Neural cell (in vitro differentiated cells): ENCODE data around the gene NPLOC4. TPM values are rescaled to one million over a fixed set of nuclear protein-coding genes. Genes with fewer than 3 reads are reported as not detected.

ENCODE experiments used
- H2AFZ ChIP-seq: fragments of 200-600, 300-800 bp; sonication (generic), shearing (Covaris generic); 2 replicates; pipeline ENCODE4 v1.6.0; 2014; ENCODE audit warnings: low read depth, mild to moderate bottlenecking, antibody characterized with exemption, low read length, moderate library complexity
- H3F3A ChIP-seq: fragments of 200-600 bp; shearing (Covaris generic); 2 replicates; pipeline ENCODE4 v1.6.1; 2016; ENCODE audit warnings: mild to moderate bottlenecking, moderate library complexity, mixed read lengths, antibody characterized with exemption, low read length; ENCODE audit not compliant: insufficient read depth, poor library complexity, severe bottlenecking
- H3K27ac ChIP-seq: fragments of 200-600, 300-800 bp; sonication (generic), shearing (Covaris generic); 2 replicates; pipeline ENCODE4 v1.5.1; 2014; ENCODE audit warnings: mild to moderate bottlenecking, low read length, moderate library complexity
- H3K27me3 ChIP-seq: fragments of 300-800, 200-600 bp; sonication (generic), shearing (Covaris generic); 2 replicates; pipeline ENCODE4 v1.6.0; 2014; ENCODE audit warnings: mild to moderate bottlenecking, low read depth, low read length, moderate library complexity; ENCODE audit not compliant: insufficient read depth
- H3K36me3 ChIP-seq: fragments of 300-800, 200-600 bp; sonication (generic), shearing (Covaris generic); 2 replicates; pipeline ENCODE4 v1.5.1; 2014; ENCODE audit warnings: mild to moderate bottlenecking, antibody characterized with exemption, low read length, moderate library complexity; ENCODE audit not compliant: insufficient read depth
- H3K4me2 ChIP-seq: fragments of 300-800, 200-600 bp; sonication (generic), shearing (Covaris generic); 2 replicates; pipeline ENCODE4 v1.6.0; 2014; ENCODE audit warnings: mild to moderate bottlenecking, low read length
- H3K4me3 ChIP-seq: fragments of 300-800, 200-600 bp; sonication (generic), shearing (Covaris generic); 2 replicates; pipeline ENCODE4 v1.5.1; 2014; ENCODE audit warnings: mild to moderate bottlenecking, low read length, moderate library complexity
- H3K79me2 ChIP-seq: fragments of 200-600 bp; shearing (Covaris generic); replicated peaks from 2 replicates; pipeline ENCODE4 v1.6.0; 2014; ENCODE audit warnings: mild to moderate bottlenecking, low read length, moderate library complexity; ENCODE audit not compliant: insufficient read depth
- H3K9ac ChIP-seq: fragments of 300-800, 200-600 bp; sonication (generic), shearing (Covaris generic); 2 replicates; pipeline ENCODE4 v1.6.1; 2016; ENCODE audit warnings: mild to moderate bottlenecking, low read length, mixed read lengths
- H3K9me2 ChIP-seq: fragments of 200-600 bp; shearing (Covaris generic); 2 replicates; pipeline ENCODE4 v1.6.1; 2016; ENCODE audit warnings: mild to moderate bottlenecking, low read length, mixed read lengths; ENCODE audit not compliant: insufficient read depth
- H3K9me3 ChIP-seq: fragments of 200-600, 300-800 bp; sonication (generic), shearing (Covaris generic); 2 replicates; pipeline ENCODE4 v1.6.1; 2016; ENCODE audit warnings: mild to moderate bottlenecking, mixed run types, low read length, moderate library complexity, mixed read lengths
- H4K20me1 ChIP-seq: fragments of 200-600 bp; shearing (Covaris generic); 2 replicates; pipeline ENCODE4 v1.6.1; 2016; ENCODE audit warnings: mild to moderate bottlenecking, mixed run types; ENCODE audit not compliant: insufficient read depth
- EP300 ChIP-seq: fragments of 450-650 bp; conservative IDR thresholded peaks from 2 replicates; pipeline ENCODE4 v1.6.1; 2014; ENCODE audit warnings: antibody characterized with exemption, mild to moderate bottlenecking, moderate library complexity; ENCODE audit not compliant: poor library complexity, severe bottlenecking
- EZH2 ChIP-seq: fragments of 200-600, 300-800 bp; shearing (Covaris generic), sonication (generic); IDR thresholded peaks from 2 replicates; pipeline ENCODE4 v1.6.1; 2014; ENCODE audit warnings: antibody characterized with exemption, low read length, borderline replicate concordance, mild to moderate bottlenecking; ENCODE audit not compliant: insufficient read depth, poor library complexity, severe bottlenecking
- MXI1 ChIP-seq: fragments of 450-650 bp; conservative IDR thresholded peaks from 2 replicates; pipeline ENCODE4 v1.6.1; 2014; ENCODE audit warnings: antibody characterized with exemption, mild to moderate bottlenecking; ENCODE audit not compliant: poor library complexity, severe bottlenecking
- POLR2AphosphoS5 ChIP-seq: IDR thresholded peaks from 2 replicates; pipeline ENCODE4 v1.6.1; 2012
- RAD21 ChIP-seq: fragments of 450-650 bp; conservative IDR thresholded peaks from 2 replicates; pipeline ENCODE4 v1.6.1; 2014; ENCODE audit warnings: antibody characterized with exemption, mild to moderate bottlenecking, moderate library complexity
- SMC3 ChIP-seq: fragments of 450-650 bp; conservative IDR thresholded peaks from 2 replicates; pipeline ENCODE4 v1.6.1; 2014; ENCODE audit warnings: antibody characterized with exemption, mild to moderate bottlenecking, moderate library complexity; ENCODE audit not compliant: poor library complexity
- TAF1 ChIP-seq: IDR thresholded peaks from 2 replicates; pipeline ENCODE4 v1.6.1; 2012; ENCODE audit warnings: low read depth
- polyA plus RNA-seq: library from polyadenylated mRNA; depleted of rRNA; stranded (reverse); fragments of >200 nt; gene quantifications from 2 replicates; pipeline ENCODE4 v1.2.3, GENCODE V29; 2014
- TF ChIP-seq, protein P1 (sequence below): fragments of 450-650 bp; IDR thresholded peaks from 2 replicates; pipeline ENCODE4 v1.5.1; 2014; ENCODE audit warnings: antibody characterized with exemption, mild to moderate bottlenecking, moderate library complexity; ENCODE audit not compliant: poor library complexity, severe bottlenecking
- TF ChIP-seq, protein P2 (sequence below): IDR thresholded peaks from 2 replicates; pipeline ENCODE4 v1.6.1; 2012; ENCODE audit warnings: borderline replicate concordance

The NPLOC4 gene
- polyA plus RNA-seq, 1 donor from 2014 or later: 32.3 TPM

DNA sequence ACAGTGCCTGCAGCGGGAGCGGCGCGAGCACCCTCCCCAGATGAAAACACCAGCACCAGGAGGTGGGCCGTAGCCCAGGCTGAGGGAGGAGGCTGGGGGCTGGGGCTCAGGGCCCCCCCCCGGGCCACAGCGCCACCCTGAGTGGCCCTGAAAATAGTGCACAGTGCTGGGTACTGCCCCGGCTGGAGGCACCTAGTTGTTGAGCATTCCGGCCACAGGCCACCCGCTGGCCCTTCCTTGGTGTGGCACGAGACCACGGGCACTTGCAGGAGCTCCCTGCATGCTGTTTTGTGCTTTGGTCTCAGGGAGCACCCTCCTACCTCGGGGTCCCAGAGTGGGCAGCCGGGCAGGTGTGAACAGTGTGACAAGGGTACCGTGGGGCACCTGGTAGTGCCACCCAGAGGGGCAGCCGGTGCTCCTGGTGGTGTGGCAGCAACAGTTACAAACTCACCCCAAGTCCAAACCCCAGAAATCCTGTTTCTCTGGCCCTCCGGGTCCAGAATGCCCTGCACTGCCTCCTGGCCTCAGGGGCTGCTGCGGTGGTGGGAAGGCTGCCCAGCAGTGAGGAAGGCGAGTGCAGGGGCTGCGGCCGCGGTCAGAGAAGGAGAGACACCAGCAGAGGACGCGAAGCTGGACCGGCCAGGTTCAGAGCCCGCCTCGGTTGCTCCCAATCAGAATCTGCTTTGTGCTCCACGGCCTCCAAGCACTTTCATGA lies 96.8 kb downstream of the NPLOC4 start:
- no peaks in the 10 kb centered on the region for H3F3A ChIP-seq
- no peaks in the 10 kb centered on the region for H4K20me1 ChIP-seq
- H3K27me3 ChIP-seq: no peaks in the 10 kb centered on the region
- no peaks in the 10 kb centered on the region for H3K36me3 ChIP-seq
- H2AFZ ChIP-seq: no peak overlapping the region
- no peak overlapping the region for H3K9ac ChIP-seq
- H3K9me3 ChIP-seq: no peaks in the 10 kb centered on the region
- H3K4me2 ChIP-seq: no peak overlapping the region
- no peak for TF ChIP-seq TAF1
- TF ChIP-seq, protein P1, sequence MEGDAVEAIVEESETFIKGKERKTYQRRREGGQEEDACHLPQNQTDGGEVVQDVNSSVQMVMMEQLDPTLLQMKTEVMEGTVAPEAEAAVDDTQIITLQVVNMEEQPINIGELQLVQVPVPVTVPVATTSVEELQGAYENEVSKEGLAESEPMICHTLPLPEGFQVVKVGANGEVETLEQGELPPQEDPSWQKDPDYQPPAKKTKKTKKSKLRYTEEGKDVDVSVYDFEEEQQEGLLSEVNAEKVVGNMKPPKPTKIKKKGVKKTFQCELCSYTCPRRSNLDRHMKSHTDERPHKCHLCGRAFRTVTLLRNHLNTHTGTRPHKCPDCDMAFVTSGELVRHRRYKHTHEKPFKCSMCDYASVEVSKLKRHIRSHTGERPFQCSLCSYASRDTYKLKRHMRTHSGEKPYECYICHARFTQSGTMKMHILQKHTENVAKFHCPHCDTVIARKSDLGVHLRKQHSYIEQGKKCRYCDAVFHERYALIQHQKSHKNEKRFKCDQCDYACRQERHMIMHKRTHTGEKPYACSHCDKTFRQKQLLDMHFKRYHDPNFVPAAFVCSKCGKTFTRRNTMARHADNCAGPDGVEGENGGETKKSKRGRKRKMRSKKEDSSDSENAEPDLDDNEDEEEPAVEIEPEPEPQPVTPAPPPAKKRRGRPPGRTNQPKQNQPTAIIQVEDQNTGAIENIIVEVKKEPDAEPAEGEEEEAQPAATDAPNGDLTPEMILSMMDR: no peak
- no peaks in the 10 kb centered on the region for H3K79me2 ChIP-seq
- H3K9me2 ChIP-seq: no peaks in the 10 kb centered on the region
- no peak overlapping the region for H3K27ac ChIP-seq
- H3K4me3 ChIP-seq: no peak overlapping the region

DNA sequence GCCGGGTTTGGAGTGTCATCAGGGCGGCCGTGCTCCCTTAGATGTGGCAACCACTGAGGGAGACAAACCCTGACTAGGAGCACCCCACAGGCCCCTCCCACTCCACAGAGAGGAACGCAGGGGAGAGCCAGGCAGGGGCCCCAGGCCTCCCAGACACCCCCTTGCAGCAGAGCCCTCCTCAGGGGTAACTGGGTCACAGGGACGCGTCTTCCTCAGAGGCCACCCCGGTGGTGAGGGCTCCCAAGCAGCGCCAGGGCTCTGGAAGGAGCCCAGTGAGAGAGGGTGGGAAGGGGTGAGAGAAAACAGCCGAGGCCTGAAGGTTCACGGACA lies 97.4 kb downstream of the NPLOC4 start:
- no peaks in the 10 kb centered on the region for H3K9me3 ChIP-seq
- H3K36me3 ChIP-seq: no peaks in the 10 kb centered on the region
- no peaks in the 10 kb centered on the region for H3F3A ChIP-seq
- H3K79me2 ChIP-seq: no peaks in the 10 kb centered on the region
- TF ChIP-seq, protein P2, sequence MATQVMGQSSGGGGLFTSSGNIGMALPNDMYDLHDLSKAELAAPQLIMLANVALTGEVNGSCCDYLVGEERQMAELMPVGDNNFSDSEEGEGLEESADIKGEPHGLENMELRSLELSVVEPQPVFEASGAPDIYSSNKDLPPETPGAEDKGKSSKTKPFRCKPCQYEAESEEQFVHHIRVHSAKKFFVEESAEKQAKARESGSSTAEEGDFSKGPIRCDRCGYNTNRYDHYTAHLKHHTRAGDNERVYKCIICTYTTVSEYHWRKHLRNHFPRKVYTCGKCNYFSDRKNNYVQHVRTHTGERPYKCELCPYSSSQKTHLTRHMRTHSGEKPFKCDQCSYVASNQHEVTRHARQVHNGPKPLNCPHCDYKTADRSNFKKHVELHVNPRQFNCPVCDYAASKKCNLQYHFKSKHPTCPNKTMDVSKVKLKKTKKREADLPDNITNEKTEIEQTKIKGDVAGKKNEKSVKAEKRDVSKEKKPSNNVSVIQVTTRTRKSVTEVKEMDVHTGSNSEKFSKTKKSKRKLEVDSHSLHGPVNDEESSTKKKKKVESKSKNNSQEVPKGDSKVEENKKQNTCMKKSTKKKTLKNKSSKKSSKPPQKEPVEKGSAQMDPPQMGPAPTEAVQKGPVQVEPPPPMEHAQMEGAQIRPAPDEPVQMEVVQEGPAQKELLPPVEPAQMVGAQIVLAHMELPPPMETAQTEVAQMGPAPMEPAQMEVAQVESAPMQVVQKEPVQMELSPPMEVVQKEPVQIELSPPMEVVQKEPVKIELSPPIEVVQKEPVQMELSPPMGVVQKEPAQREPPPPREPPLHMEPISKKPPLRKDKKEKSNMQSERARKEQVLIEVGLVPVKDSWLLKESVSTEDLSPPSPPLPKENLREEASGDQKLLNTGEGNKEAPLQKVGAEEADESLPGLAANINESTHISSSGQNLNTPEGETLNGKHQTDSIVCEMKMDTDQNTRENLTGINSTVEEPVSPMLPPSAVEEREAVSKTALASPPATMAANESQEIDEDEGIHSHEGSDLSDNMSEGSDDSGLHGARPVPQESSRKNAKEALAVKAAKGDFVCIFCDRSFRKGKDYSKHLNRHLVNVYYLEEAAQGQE: no peak
- TF ChIP-seq TAF1: no peak
- TF ChIP-seq EZH2: no peak
- TF ChIP-seq, protein P1: no peak
- TF ChIP-seq SMC3: no peak
- TF ChIP-seq POLR2AphosphoS5: no peak
- no peak for TF ChIP-seq MXI1
- TF ChIP-seq RAD21: no peak
- TF ChIP-seq EP300: no peak
- H4K20me1 ChIP-seq: no peaks in the 10 kb centered on the region
- H2AFZ ChIP-seq: no peak overlapping the region
- H3K9ac ChIP-seq: no peak overlapping the region
- H3K4me2 ChIP-seq: no peak overlapping the region
- H3K27ac ChIP-seq: no peak overlapping the region
- no peak overlapping the region for H3K4me3 ChIP-seq
- no peaks in the 10 kb centered on the region for H3K9me2 ChIP-seq
- no peaks in the 10 kb centered on the region for H3K27me3 ChIP-seq
